HepG2 (cell line): Measurements from ENCODE around the gene GAB3.

Experiments
- FOXP1 ChIP-seq, 2 experiments: fragments of 450-650 bp in 1 of 2; IDR thresholded peaks; 2 replicates each; pipeline ENCODE4 v1.6.1; 2017 to 2018; ENCODE audit warnings: antibody characterized with exemption in 1 of 2
- HNRNPH1 ChIP-seq: fragments of 200-400 bp; formaldehyde crosslinking; optimal IDR thresholded peaks from 2 replicates; pipeline ENCODE3; 2017; ENCODE audit warnings: mild to moderate bottlenecking, low read depth, low read length
- JUNB ChIP-seq: sonication (generic); formaldehyde crosslinking; IDR thresholded peaks from 2 replicates; pipeline ENCODE4 v1.8.0; 2022; ENCODE audit warnings: missing genetic modification reagents, mild to moderate bottlenecking, borderline replicate concordance
- KLF9 ChIP-seq: IDR thresholded peaks from 2 replicates; pipeline ENCODE4 v1.6.1; 2016; ENCODE audit warnings: low read depth
- POLR2A ChIP-seq, 2 experiments: IDR thresholded peaks; 2 replicates each; pipeline ENCODE4 v1.6.1; 2011; ENCODE audit warnings: low read depth in 2 of 2, low read length in 2 of 2, mild to moderate bottlenecking in 1 of 2, moderate library complexity in 1 of 2; ENCODE audit not compliant: insufficient read depth in 1 of 2
- RBM22 ChIP-seq: fragments of 200-400 bp; formaldehyde crosslinking; optimal IDR thresholded peaks from 2 replicates; pipeline ENCODE3; 2017; ENCODE audit warnings: mild to moderate bottlenecking, low read length, moderate library complexity
- TAF1 ChIP-seq: sonication (generic); formaldehyde crosslinking; IDR thresholded peaks from 2 replicates; pipeline ENCODE4 v1.4.0; 2020; ENCODE audit warnings: missing genetic modification reagents
- TF ChIP-seq, protein P1 (sequence below): sonication (generic); formaldehyde crosslinking; IDR thresholded peaks from 2 replicates; pipeline ENCODE4 v1.8.0; 2022; ENCODE audit warnings: mild to moderate bottlenecking, missing genetic modification reagents, moderate library complexity
- TF ChIP-seq, protein P2 (sequence below): sonication (generic); formaldehyde crosslinking; IDR thresholded peaks from 2 replicates; pipeline ENCODE4 v1.5.0; 2020; ENCODE audit warnings: mild to moderate bottlenecking, missing genetic modification reagents, moderate library complexity
- TF ChIP-seq, protein P3 (sequence below): sonication (generic); IDR thresholded peaks from 2 replicates; pipeline ENCODE4 v1.6.1; 2016; ENCODE audit warnings: low read depth, borderline replicate concordance
- TF ChIP-seq, protein P4 (sequence below): sonication (generic); formaldehyde crosslinking; conservative IDR thresholded peaks from 2 replicates; pipeline ENCODE4 v1.8.1; 2023; ENCODE audit warnings: missing genetic modification reagents
- TF ChIP-seq, protein P5 (sequence below): sonication (generic); formaldehyde crosslinking; IDR thresholded peaks from 2 replicates; pipeline ENCODE4 v1.4.0; 2020; ENCODE audit warnings: missing genetic modification reagents, mild to moderate bottlenecking, borderline replicate concordance
- TF ChIP-seq, protein P6 (sequence below), 2 experiments: IDR thresholded peaks; 2 replicates each; pipeline ENCODE4 v1.6.1; 2011 to 2012; ENCODE audit warnings: low read length in 2 of 2, borderline replicate concordance in 1 of 2, low read depth in 1 of 2, mild to moderate bottlenecking in 1 of 2, moderate library complexity in 1 of 2

DNA sequence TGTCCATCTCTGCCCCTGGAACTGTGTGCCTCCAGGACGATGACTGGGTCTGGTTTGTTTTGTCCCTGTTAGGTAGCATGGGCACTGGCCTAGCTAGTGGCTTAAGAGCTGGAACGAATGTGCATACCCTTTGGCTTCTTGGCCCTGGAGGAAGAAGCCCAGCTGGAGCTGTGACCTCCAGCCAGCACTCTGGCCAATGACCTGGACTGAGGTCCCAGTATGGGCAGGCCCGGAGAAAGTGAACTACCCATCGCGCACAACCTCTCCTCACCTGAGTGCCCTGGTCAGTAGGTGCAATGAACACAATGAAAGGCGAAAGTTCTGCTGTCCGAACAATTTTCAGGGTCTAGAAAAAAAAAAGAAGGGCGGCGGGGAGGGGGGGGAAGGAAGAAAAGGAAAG lies 30.1 kb upstream of the GAB3 start:
- TF ChIP-seq RBM22 (no peak), TAF1 (CRISPR knock-in tag) (no peak), JUNB (no peak), POLR2A (IDR thresholded peaks at IDR 0.05; ENCODE audit: insufficient read depth in 1 of 2, low read depth in 2 of 2, low read length in 2 of 2) (no peak), KLF9 (CRISPR knock-in tag) (no peak), HNRNPH1 (no peak), FOXP1 (IDR thresholded peaks at IDR 0.05) (no peak), FOXP1 (CRISPR knock-in tag; IDR thresholded peaks at IDR 0.05) (no peak)
- TF ChIP-seq, protein P1, sequence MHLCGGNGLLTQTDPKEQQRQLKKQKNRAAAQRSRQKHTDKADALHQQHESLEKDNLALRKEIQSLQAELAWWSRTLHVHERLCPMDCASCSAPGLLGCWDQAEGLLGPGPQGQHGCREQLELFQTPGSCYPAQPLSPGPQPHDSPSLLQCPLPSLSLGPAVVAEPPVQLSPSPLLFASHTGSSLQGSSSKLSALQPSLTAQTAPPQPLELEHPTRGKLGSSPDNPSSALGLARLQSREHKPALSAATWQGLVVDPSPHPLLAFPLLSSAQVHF, result no peak
- TF ChIP-seq, protein P2, sequence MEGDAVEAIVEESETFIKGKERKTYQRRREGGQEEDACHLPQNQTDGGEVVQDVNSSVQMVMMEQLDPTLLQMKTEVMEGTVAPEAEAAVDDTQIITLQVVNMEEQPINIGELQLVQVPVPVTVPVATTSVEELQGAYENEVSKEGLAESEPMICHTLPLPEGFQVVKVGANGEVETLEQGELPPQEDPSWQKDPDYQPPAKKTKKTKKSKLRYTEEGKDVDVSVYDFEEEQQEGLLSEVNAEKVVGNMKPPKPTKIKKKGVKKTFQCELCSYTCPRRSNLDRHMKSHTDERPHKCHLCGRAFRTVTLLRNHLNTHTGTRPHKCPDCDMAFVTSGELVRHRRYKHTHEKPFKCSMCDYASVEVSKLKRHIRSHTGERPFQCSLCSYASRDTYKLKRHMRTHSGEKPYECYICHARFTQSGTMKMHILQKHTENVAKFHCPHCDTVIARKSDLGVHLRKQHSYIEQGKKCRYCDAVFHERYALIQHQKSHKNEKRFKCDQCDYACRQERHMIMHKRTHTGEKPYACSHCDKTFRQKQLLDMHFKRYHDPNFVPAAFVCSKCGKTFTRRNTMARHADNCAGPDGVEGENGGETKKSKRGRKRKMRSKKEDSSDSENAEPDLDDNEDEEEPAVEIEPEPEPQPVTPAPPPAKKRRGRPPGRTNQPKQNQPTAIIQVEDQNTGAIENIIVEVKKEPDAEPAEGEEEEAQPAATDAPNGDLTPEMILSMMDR (CRISPR knock-in tag), result no peak
- TF ChIP-seq, protein P3, sequence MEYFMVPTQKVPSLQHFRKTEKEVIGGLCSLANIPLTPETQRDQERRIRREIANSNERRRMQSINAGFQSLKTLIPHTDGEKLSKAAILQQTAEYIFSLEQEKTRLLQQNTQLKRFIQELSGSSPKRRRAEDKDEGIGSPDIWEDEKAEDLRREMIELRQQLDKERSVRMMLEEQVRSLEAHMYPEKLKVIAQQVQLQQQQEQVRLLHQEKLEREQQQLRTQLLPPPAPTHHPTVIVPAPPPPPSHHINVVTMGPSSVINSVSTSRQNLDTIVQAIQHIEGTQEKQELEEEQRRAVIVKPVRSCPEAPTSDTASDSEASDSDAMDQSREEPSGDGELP, result no peak
- TF ChIP-seq, protein P4, sequence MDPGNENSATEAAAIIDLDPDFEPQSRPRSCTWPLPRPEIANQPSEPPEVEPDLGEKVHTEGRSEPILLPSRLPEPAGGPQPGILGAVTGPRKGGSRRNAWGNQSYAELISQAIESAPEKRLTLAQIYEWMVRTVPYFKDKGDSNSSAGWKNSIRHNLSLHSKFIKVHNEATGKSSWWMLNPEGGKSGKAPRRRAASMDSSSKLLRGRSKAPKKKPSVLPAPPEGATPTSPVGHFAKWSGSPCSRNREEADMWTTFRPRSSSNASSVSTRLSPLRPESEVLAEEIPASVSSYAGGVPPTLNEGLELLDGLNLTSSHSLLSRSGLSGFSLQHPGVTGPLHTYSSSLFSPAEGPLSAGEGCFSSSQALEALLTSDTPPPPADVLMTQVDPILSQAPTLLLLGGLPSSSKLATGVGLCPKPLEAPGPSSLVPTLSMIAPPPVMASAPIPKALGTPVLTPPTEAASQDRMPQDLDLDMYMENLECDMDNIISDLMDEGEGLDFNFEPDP (CRISPR knock-in tag), result no peak
- TF ChIP-seq, protein P5, sequence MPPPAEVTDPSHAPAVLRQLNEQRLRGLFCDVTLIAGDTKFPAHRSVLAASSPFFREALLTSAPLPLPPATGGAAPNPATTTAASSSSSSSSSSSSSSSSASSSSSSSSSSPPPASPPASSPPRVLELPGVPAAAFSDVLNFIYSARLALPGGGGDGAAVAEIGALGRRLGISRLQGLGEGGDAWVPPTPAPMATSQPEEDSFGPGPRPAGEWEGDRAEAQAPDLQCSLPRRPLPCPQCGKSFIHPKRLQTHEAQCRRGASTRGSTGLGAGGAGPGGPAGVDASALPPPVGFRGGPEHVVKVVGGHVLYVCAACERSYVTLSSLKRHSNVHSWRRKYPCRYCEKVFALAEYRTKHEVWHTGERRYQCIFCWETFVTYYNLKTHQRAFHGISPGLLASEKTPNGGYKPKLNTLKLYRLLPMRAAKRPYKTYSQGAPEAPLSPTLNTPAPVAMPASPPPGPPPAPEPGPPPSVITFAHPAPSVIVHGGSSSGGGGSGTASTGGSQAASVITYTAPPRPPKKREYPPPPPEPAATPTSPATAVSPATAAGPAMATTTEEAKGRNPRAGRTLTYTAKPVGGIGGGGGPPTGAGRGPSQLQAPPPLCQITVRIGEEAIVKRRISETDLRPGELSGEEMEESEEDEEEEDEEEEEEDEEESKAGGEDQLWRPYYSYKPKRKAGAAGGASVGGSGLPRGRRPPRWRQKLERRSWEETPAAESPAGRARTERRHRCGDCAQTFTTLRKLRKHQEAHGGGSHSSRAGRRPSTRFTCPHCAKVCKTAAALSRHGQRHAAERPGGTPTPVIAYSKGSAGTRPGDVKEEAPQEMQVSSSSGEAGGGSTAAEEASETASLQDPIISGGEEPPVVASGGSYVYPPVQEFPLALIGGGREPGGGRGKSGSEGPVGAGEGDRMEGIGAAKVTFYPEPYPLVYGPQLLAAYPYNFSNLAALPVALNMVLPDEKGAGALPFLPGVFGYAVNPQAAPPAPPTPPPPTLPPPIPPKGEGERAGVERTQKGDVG (CRISPR knock-in tag), result no peak
- TF ChIP-seq, protein P6, sequence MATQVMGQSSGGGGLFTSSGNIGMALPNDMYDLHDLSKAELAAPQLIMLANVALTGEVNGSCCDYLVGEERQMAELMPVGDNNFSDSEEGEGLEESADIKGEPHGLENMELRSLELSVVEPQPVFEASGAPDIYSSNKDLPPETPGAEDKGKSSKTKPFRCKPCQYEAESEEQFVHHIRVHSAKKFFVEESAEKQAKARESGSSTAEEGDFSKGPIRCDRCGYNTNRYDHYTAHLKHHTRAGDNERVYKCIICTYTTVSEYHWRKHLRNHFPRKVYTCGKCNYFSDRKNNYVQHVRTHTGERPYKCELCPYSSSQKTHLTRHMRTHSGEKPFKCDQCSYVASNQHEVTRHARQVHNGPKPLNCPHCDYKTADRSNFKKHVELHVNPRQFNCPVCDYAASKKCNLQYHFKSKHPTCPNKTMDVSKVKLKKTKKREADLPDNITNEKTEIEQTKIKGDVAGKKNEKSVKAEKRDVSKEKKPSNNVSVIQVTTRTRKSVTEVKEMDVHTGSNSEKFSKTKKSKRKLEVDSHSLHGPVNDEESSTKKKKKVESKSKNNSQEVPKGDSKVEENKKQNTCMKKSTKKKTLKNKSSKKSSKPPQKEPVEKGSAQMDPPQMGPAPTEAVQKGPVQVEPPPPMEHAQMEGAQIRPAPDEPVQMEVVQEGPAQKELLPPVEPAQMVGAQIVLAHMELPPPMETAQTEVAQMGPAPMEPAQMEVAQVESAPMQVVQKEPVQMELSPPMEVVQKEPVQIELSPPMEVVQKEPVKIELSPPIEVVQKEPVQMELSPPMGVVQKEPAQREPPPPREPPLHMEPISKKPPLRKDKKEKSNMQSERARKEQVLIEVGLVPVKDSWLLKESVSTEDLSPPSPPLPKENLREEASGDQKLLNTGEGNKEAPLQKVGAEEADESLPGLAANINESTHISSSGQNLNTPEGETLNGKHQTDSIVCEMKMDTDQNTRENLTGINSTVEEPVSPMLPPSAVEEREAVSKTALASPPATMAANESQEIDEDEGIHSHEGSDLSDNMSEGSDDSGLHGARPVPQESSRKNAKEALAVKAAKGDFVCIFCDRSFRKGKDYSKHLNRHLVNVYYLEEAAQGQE (IDR thresholded peaks at IDR 0.05; ENCODE audit: borderline replicate concordance in 1 of 2, low read depth in 1 of 2, low read length in 2 of 2), result no peak
